Upper lobe of left lung (tissue), 6 donors: ENCODE results near the gene ARHGAP26. TPM values are rescaled to one million over a fixed set of nuclear protein-coding genes. Genes with fewer than 3 reads are reported as not detected.

Experiments
- ATAC-seq, 2 donors: fragments of 200-7000 bp; cut with Tn5 transposase; one replicate each; pipeline ENCODE4 v1.9.1; 2022; ENCODE audit warnings: mild to moderate bottlenecking in 2 of 2, moderate library complexity in 2 of 2; ENCODE audit not compliant: low FRiP score in 2 of 2
- DNase-seq, 2 donors: peaks; one replicate each; pipeline ENCODE4 v3.0.0-alpha.2; 2019 to 2020
- H3K27ac ChIP-seq, 4 donors: fragments of 200-600 bp; sonication (generic); one replicate each; pipeline ENCODE4 v1.5.1; 2016 to 2019
- H3K27me3 ChIP-seq, 4 donors: fragments of 200-600 bp; sonication (generic); one replicate each; pipeline ENCODE4 v1.5.1; 2017 to 2019
- H3K36me3 ChIP-seq, 4 donors: fragments of 200-600 bp; sonication (generic); one replicate each; pipeline ENCODE4 v1.5.1; 2016 to 2019
- H3K4me1 ChIP-seq, 4 donors: fragments of 200-600 bp; sonication (generic); one replicate each; pipeline ENCODE4 v1.5.1; 2018 to 2019
- H3K4me3 ChIP-seq, 4 donors: fragments of 200-600 bp; sonication (generic); one replicate each; pipeline ENCODE4 v1.5.1; 2017 to 2019; ENCODE audit warnings: mild to moderate bottlenecking in 2 of 4, moderate library complexity in 1 of 4
- H3K9me3 ChIP-seq, 4 donors: fragments of 200-600 bp; sonication (generic); one replicate each; pipeline ENCODE4 v1.5.1; 2018 to 2019
- EP300 ChIP-seq, 4 donors: sonication (generic); formaldehyde crosslinking; IDR thresholded peaks; one replicate each; pipeline ENCODE4 v1.5.1; 2017; ENCODE audit warnings: antibody characterized with exemption in 4 of 4, control low read depth in 2 of 4
- POLR2A ChIP-seq, 4 donors: fragments of 450-650 bp; IDR thresholded peaks; one replicate each; pipeline ENCODE4 v1.5.1; 2016 to 2017; ENCODE audit warnings: antibody characterized with exemption in 4 of 4, mild to moderate bottlenecking in 2 of 4
- POLR2AphosphoS5 ChIP-seq, 2 donors: sonication (generic); formaldehyde crosslinking; IDR thresholded peaks; one replicate each; pipeline ENCODE4 v1.5.1; 2017; ENCODE audit warnings: antibody characterized with exemption in 2 of 2
- WGBS, 2 donors: methylation state at CpG; one replicate each; pipeline ENCODE4 v1.1.5; 2017 to 2018; 5-methylcytosine and 5-hydroxymethylcytosine counted together
- total RNA-seq, 6 donors: library from RNA; depleted of rRNA in 4 of 6; stranded (reverse); fragments of >200 nt in 4 of 6; gene quantifications; one replicate each; pipeline versions ENCODE4 v1.1.0 to v1.2.1, GENCODE V29; 2016 to 2021
- TF ChIP-seq, protein P1 (sequence below), 6 experiments: fragments of 450-650 bp in 4 of 6; fragments of 200-600 bp in 2 of 6; sonication (generic) in 2 of 6; IDR thresholded peaks; one replicate each; pipeline ENCODE4 v1.5.1; 2016 to 2019; ENCODE audit warnings: antibody characterized with exemption in 6 of 6
- donor health status: DM: no; HTN: no; CAD: no; lungs with moderate emphysema.
- donor health status: DM: no; HTN: yes; CAD: no; lungs with severe emphysema.

ARHGAP26 gene
- total RNA-seq, 6 donors from 2014 or later = 34.9 to 90.1 (median 38.9) TPM

DNA sequence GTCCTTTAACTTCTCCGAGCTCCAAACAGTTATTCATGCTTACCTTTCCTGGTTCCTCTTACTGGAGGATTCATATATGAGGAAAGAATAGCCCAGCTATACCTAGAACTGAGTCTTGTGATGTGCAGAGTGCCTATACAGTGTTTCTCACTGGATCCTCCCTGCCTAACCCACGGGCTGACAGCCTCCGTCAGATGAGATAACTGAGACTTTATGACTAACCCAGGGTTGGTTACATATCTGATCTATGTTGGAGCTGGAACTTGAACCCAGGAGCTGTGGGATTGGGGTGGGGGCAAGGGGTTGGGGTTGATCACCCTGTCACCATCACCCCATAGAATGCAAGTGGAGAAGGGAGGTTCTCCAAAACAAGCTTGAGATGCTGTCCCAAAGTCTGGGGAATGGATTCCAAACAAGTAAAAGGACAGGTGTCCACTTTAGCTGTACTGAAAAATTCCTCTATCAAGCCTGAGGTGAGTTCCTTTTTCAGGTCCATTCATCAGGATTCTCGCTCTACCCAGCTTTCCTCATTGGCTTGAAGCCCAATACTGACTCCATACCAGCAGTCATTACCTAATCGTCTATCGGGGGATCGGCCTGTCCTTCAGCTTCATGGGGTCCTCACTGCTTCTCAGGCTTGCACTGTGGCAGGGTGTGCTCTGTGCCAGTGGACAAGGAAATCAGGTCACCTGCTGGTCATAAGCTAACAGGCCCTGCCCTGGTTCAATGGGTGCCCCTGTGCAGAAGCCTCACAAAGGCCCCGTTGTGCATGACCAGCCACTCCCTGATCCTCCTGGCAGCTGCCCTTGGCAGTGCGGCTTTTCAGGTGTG lies 100.6 kb downstream of the ARHGAP26 start:
- DNase-seq = peak in 1 of 2 donors; percentile 51
- peak overlapping the region in 2 of 4 donors; percentile 13 to 50 for H3K27ac ChIP-seq
- peaks cover 62 to 80% (median 69%) of the 10 kb centered on the region in 4 donors for H3K4me1 ChIP-seq
- H3K9me3 ChIP-seq = no peaks in the 10 kb centered on the region
- H3K4me3 ChIP-seq = no peak overlapping the region
- no peak for TF ChIP-seq EP300 (IDR thresholded peaks at IDR 0.05)
- TF ChIP-seq, protein P1, sequence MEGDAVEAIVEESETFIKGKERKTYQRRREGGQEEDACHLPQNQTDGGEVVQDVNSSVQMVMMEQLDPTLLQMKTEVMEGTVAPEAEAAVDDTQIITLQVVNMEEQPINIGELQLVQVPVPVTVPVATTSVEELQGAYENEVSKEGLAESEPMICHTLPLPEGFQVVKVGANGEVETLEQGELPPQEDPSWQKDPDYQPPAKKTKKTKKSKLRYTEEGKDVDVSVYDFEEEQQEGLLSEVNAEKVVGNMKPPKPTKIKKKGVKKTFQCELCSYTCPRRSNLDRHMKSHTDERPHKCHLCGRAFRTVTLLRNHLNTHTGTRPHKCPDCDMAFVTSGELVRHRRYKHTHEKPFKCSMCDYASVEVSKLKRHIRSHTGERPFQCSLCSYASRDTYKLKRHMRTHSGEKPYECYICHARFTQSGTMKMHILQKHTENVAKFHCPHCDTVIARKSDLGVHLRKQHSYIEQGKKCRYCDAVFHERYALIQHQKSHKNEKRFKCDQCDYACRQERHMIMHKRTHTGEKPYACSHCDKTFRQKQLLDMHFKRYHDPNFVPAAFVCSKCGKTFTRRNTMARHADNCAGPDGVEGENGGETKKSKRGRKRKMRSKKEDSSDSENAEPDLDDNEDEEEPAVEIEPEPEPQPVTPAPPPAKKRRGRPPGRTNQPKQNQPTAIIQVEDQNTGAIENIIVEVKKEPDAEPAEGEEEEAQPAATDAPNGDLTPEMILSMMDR (IDR thresholded peaks at IDR 0.05) = no peak
- TF ChIP-seq POLR2A (IDR thresholded peaks at IDR 0.05) = no peak
- ATAC-seq = no peak
- WGBS, 2 donors = 81 to 83% methylated on average over 7 to 9 of the region's 9 CpGs
- no peaks in the 10 kb centered on the region for H3K27me3 ChIP-seq
- H3K36me3 ChIP-seq = no peaks in the 10 kb centered on the region

DNA sequence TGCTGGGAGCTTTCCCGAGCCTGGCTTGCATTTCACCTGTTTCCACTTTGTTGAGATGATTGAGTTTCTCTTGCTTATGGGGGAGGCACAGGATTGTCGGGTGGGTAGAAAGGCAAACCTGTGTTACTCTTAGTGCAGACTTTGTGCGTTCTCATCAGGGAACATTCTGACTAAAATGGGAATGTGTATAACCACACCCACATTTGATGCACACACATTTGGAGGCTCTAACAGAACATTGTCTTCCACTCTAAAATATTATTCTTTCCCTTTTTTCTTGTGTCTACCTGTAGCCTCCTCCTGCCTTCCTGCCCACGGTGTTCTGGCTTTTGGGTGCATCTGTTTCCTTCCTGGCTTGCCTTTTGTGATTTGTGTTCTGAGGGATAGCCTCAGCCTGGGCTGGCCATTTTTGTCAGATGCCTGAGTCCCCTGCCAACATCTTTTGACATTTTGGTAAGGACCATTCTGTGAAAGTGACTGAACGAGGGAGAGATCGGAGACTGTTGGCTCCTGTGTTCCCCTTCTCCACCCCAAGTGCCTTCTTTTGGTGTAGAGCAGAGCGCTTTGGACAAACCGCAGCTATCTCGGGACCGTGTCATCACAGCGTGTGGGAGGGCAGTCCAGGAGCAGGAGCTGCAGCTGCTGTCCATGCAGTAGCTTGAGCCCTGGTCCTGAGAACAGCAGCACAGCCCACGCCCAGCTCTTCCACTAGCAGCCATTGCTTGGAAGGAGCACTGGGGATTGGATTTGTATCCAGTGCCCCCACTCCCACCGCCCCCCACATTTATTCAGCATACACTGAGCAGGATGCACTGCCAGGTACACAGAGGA lies 101.4 kb downstream of the ARHGAP26 start:
- 83 to 84% methylated on average over 13 of the region's 13 CpGs for WGBS, 2 donors
- DNase-seq (no peak), ATAC-seq (peak in 1 of 2 donors; percentile 62)
- Histone ChIP-seq H3K27ac (peak overlapping the region in 2 of 4 donors; percentile 14 to 50), H3K36me3 (no peaks in the 10 kb centered on the region), H3K9me3 (no peaks in the 10 kb centered on the region), H3K27me3 (no peaks in the 10 kb centered on the region), H3K4me1 (peaks cover 63 to 79% (median 73%) of the 10 kb centered on the region in 4 donors), H3K4me3 (no peak overlapping the region)
- TF ChIP-seq, protein P1 (IDR thresholded peaks at IDR 0.05) = no peak
- TF ChIP-seq POLR2A (IDR thresholded peaks at IDR 0.05) = no peak
- TF ChIP-seq EP300 (IDR thresholded peaks at IDR 0.05) = no peak
- no peak for TF ChIP-seq POLR2AphosphoS5 (IDR thresholded peaks at IDR 0.05)

DNA sequence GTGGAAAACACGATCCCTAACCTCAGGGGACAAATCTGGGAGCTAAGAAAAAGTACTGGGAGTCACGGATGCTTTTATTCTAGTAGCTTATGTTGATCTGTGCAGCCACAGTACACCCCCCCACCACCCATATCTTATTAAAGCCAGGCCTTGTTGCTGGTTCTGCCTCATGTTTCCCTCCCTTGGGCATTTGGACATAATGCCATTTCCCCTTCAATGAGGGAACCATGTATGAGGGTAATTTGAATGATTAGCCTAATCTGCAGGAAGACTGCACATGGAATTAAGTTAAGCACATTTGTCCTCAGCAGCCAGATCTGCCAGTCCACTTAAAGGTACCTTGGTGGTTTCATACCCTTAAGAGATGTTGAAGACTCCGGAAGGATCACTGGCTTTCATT lies 102.0 kb downstream of the ARHGAP26 start:
- Histone ChIP-seq H3K9me3 (no peaks in the 10 kb centered on the region), H3K27ac (peak overlapping the region in 3 of 4 donors; percentile 14 to 45 (median 16)), H3K36me3 (no peaks in the 10 kb centered on the region), H3K4me1 (peaks cover 57 to 73% (median 67%) of the 10 kb centered on the region in 4 donors), H3K4me3 (no peak overlapping the region), H3K27me3 (no peaks in the 10 kb centered on the region)
- no peak for TF ChIP-seq POLR2AphosphoS5 (IDR thresholded peaks at IDR 0.05)
- no peak for TF ChIP-seq POLR2A (IDR thresholded peaks at IDR 0.05)
- TF ChIP-seq, protein P1 (IDR thresholded peaks at IDR 0.05) = no peak
- TF ChIP-seq EP300 (IDR thresholded peaks at IDR 0.05) = no peak
- ATAC-seq = no peak
- DNase-seq = no peak
- 86 to 89% methylated on average over 3 of the region's 3 CpGs for WGBS, 2 donors

DNA sequence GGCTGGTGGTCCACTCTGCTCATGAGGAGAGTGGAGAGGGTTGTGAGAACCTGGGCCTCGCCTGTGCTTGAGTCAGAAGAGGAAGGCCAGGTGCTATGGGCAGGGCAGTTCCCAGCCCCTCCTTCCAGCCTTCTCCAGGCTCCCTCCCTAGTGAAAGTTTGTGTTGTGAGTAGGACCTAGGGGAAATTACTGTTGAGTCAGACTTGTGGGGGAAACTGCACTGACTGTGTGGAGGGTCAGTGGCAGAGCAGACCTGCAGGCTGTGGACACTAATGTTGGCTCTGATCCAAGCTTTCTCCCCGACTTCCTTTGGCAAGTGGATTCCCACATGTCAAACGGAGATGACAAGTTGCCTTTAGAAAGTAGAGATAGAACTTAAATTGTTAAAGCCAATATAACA lies 102.6 kb downstream of the ARHGAP26 start:
- ATAC-seq (no peak), DNase-seq (peak in 1 of 2 donors; percentile 58)
- WGBS, 2 donors = 32 to 40% methylated on average over 3 of the region's 3 CpGs

More for the DNA sequence above, 102.6 kb downstream of the ARHGAP26 start:
- Histone ChIP-seq H3K27me3 (no peaks in the 10 kb centered on the region), H3K4me1 (peaks cover 52 to 72% (median 62%) of the 10 kb centered on the region in 4 donors), H3K36me3 (no peaks in the 10 kb centered on the region), H3K27ac (peak overlapping the region in 3 of 4 donors; percentile 14 to 45 (median 16)), H3K4me3 (no peak overlapping the region), H3K9me3 (no peaks in the 10 kb centered on the region)
- TF ChIP-seq POLR2AphosphoS5 (IDR thresholded peaks at IDR 0.05) = no peak
- no peak for TF ChIP-seq EP300 (IDR thresholded peaks at IDR 0.05)
- TF ChIP-seq, protein P1 (IDR thresholded peaks at IDR 0.05) = no peak
- no peak for TF ChIP-seq POLR2A (IDR thresholded peaks at IDR 0.05)
